NCI-H526 (cell line): Measurements from ENCODE around the gene NIFK.
"Not testable (repeated sequence)": the region's sequence is repeated elsewhere in the genome, so short reads cannot be mapped to it uniquely, and the experiment has no call there.

Experiments used
- DNase-seq, 2 experiments: peaks; one replicate each; lab custom pipeline; 2025; lab: John Stamatoyannopoulos, UW

NIFK gene

GRCh38 chr2:121734544-121734943 lies 2.1 kb downstream of the NIFK start:
- DNase-seq, result not testable (repeated sequence)

- no peak for DNase-seq
Measured at GRCh38 chr2:121731366-121731765, 5.3 kb downstream of the NIFK start.

- DNase-seq, result no peak
Measured at GRCh38 chr2:121727950-121728349, 8.7 kb downstream of the NIFK start.

- DNase-seq, result no peak
Measured at GRCh38 chr2:121727332-121727731, 9.3 kb downstream of the NIFK start.

GRCh38 chr2:121723316-121723715 lies 13.4 kb downstream of the NIFK start:
- DNase-seq, result no peak

- no peak for DNase-seq
Measured at GRCh38 chr2:121722479-121722878, 14.2 kb downstream of the NIFK start.

- DNase-seq, result no peak
Measured at GRCh38 chr2:121721926-121722325, 14.7 kb downstream of the NIFK start.

- DNase-seq, result no peak
Measured at GRCh38 chr2:121717529-121717928, 19.1 kb downstream of the NIFK start.

GRCh38 chr2:121716126-121716525 lies 20.5 kb downstream of the NIFK start:
- DNase-seq, result no peak

- DNase-seq, result not testable (repeated sequence)
Measured at GRCh38 chr2:121711481-121711880, 25.2 kb downstream of the NIFK start.

GRCh38 chr2:121710470-121711170 lies 26.1 kb downstream of the NIFK start:
- DNase-seq, result no peak

GRCh38 chr2:121709776-121710469 lies 26.8 kb downstream of the NIFK start:
- DNase-seq, result no peak

GRCh38 chr2:121707920-121708361 lies 28.7 kb downstream of the NIFK start:
- DNase-seq, result no peak

GRCh38 chr2:121707344-121707919 lies 29.2 kb downstream of the NIFK start:
- DNase-seq, result no peak

- no peak for DNase-seq
Measured at GRCh38 chr2:121705958-121706357, 30.7 kb downstream of the NIFK start.

- DNase-seq, result no peak
Measured at GRCh38 chr2:121705390-121705789, 31.3 kb downstream of the NIFK start.

- DNase-seq, result not testable (repeated sequence)
Measured at GRCh38 chr2:121701761-121702160, 34.9 kb downstream of the NIFK start.

- DNase-seq, result no peak
Measured at GRCh38 chr2:121699421-121700333, 37.0 kb downstream of the NIFK start.

- no peak for DNase-seq
Measured at GRCh38 chr2:121698318-121698930, 38.3 kb downstream of the NIFK start.

GRCh38 chr2:121697108-121697631 lies 39.5 kb downstream of the NIFK start:
- no peak for DNase-seq

- DNase-seq, result no peak
Measured at GRCh38 chr2:121696410-121696930, 40.2 kb downstream of the NIFK start.
